Measurements from ENCODE around the gene MCTP1. TPM values are rescaled to one million over a fixed set of nuclear protein-coding genes. Genes with fewer than 3 reads are reported as not detected.

The MCTP1 gene
- total and polyA plus RNA-seq, 9 of the 15 experiments (the other 6 are each of a cell fraction or from before 2014, with no cell fraction given): 0.04 to 0.93 (median 0.06) TPM; not detected in 4

DNA sequence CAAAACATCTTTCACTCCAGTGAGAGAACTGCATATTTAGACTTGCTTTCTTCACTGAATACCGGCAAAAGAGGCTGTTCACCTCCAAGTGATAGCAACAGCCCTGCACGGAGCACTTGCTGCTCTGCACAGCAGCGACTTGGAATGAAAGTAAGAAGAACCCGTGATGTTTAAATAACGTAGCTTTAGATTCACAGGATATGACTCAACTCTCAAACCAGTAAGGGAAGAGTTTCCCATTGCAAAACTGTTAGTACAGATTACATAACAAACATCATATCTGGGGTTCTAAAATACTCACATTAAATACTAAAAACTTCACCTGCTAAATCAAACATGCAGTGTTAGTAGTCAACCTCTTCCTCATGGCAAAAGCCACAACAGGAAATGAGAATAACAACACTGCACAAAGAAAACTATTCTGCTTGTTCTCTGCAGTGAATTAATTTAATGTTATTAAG, 203.4 kb downstream of the MCTP1 start:
- in situ Hi-C loops (cut with MboI) (no loop called here), intact Hi-C loops (cut with micrococcal nuclease) (no loop called here)
- FAIRE-seq: no peak
- no peak for ATAC-seq
- TF ChIP-seq DMBX1 (CRISPR knock-in tag; IDR thresholded peaks at IDR 0.05; ENCODE audit: borderline replicate concordance) (no peak), WHSC1 (IDR thresholded peaks at IDR 0.05; ENCODE audit: low read length) (no peak), ZEB2 (IDR thresholded peaks at IDR 0.05) (no peak), JUND (IDR thresholded peaks at IDR 0.05; ENCODE audit: borderline replicate concordance, low read depth, low read length) (no peak), JUND (tag; IDR thresholded peaks at IDR 0.05; ENCODE audit: borderline replicate concordance, low read depth, low read length) (no peak), ZNF143 (CRISPR knock-in tag; IDR thresholded peaks at IDR 0.05) (no peak), HIVEP1 (CRISPR knock-in tag; IDR thresholded peaks at IDR 0.05) (no peak), ZFP1 (CRISPR knock-in tag; IDR thresholded peaks at IDR 0.05) (no peak), SRSF9 (IDR thresholded peaks at IDR 0.05; ENCODE audit: borderline replicate concordance, low read depth, low read length) (no peak)
- TF ChIP-seq, protein P1, sequence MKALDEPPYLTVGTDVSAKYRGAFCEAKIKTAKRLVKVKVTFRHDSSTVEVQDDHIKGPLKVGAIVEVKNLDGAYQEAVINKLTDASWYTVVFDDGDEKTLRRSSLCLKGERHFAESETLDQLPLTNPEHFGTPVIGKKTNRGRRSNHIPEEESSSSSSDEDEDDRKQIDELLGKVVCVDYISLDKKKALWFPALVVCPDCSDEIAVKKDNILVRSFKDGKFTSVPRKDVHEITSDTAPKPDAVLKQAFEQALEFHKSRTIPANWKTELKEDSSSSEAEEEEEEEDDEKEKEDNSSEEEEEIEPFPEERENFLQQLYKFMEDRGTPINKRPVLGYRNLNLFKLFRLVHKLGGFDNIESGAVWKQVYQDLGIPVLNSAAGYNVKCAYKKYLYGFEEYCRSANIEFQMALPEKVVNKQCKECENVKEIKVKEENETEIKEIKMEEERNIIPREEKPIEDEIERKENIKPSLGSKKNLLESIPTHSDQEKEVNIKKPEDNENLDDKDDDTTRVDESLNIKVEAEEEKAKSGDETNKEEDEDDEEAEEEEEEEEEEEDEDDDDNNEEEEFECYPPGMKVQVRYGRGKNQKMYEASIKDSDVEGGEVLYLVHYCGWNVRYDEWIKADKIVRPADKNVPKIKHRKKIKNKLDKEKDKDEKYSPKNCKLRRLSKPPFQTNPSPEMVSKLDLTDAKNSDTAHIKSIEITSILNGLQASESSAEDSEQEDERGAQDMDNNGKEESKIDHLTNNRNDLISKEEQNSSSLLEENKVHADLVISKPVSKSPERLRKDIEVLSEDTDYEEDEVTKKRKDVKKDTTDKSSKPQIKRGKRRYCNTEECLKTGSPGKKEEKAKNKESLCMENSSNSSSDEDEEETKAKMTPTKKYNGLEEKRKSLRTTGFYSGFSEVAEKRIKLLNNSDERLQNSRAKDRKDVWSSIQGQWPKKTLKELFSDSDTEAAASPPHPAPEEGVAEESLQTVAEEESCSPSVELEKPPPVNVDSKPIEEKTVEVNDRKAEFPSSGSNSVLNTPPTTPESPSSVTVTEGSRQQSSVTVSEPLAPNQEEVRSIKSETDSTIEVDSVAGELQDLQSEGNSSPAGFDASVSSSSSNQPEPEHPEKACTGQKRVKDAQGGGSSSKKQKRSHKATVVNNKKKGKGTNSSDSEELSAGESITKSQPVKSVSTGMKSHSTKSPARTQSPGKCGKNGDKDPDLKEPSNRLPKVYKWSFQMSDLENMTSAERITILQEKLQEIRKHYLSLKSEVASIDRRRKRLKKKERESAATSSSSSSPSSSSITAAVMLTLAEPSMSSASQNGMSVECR (CRISPR knock-in tag; IDR thresholded peaks at IDR 0.05): no peak
- TF ChIP-seq, protein P2, sequence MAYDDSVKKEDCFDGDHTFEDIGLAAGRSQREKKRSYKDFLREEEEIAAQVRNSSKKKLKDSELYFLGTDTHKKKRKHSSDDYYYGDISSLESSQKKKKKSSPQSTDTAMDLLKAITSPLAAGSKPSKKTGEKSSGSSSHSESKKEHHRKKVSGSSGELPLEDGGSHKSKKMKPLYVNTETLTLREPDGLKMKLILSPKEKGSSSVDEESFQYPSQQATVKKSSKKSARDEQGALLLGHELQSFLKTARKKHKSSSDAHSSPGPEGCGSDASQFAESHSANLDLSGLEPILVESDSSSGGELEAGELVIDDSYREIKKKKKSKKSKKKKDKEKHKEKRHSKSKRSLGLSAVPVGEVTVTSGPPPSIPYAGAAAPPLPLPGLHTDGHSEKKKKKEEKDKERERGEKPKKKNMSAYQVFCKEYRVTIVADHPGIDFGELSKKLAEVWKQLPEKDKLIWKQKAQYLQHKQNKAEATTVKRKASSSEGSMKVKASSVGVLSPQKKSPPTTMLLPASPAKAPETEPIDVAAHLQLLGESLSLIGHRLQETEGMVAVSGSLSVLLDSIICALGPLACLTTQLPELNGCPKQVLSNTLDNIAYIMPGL (CRISPR knock-in tag; IDR thresholded peaks at IDR 0.05): no peak
- CTCF ChIA-PET (ENCODE audit: low intra/inter-chr PET ratio): no interaction called here
- no peak overlapping the region for H3K9ac ChIP-seq (ENCODE audit: insufficient read depth in 1 of 2, low read depth in 2 of 2, low read length in 2 of 2)
- no peak for DNase-seq (ENCODE audit: extremely low read depth in 1 of 4, low spot score in 3 of 4)
- H3K9me3 ChIP-seq (replicated peaks; ENCODE audit: control insufficient read depth, insufficient read depth, low read depth, low read length): no peaks in the 10 kb centered on the region
- no peaks in the 10 kb centered on the region for H3K36me3 ChIP-seq (ENCODE audit: control insufficient read depth, insufficient read depth, low read length)
- H4K20me1 ChIP-seq (replicated peaks; ENCODE audit: control insufficient read depth, insufficient read depth, low read length): no peaks in the 10 kb centered on the region
- H3K27ac ChIP-seq (ENCODE audit: extremely low read depth, low read depth, low read length): no peak overlapping the region
- H3K27me3 ChIP-seq (ENCODE audit: control insufficient read depth in 2 of 2, insufficient read depth in 2 of 2, low read length in 2 of 2): no peaks in the 10 kb centered on the region
- no TSS peak for BruUV-seq (replicated peaks)
- no peaks in the 10 kb centered on the region for H3K79me2 ChIP-seq (ENCODE audit: control insufficient read depth, insufficient read depth, low read length)
- no peak overlapping the region for H2AFZ ChIP-seq (ENCODE audit: low read depth, low read length)
- POLR2A ChIA-PET: interaction anchor here (0.6 to 1.4 kb wide), 2 partner anchors 12 to 1156 kb away, joined by 3 read pairs; no protein-coding TSS in a partner anchor
- no peak overlapping the region for H3K4me3 ChIP-seq
- WGBS (ENCODE audit: insufficient coverage, low coverage, missing lambda C conversion rate): 1% methylated on average over 5 of the region's 5 CpGs
- H3K9me1 ChIP-seq (ENCODE audit: control insufficient read depth, insufficient read depth, low read length): no peaks in the 10 kb centered on the region
- H3K4me2 ChIP-seq (ENCODE audit: insufficient read depth, low read length): no peak overlapping the region
- H3K4me1 ChIP-seq (replicated peaks in 1 of 2; ENCODE audit: control insufficient read depth in 2 of 2, insufficient read depth in 2 of 2, low read length in 2 of 2): no peaks in the 10 kb centered on the region
